ENCODE measurements around the gene TMEM164. TPM values are rescaled to one million over a fixed set of nuclear protein-coding genes. Genes with fewer than 3 reads are reported as not detected.

Gene TMEM164
- total and polyA plus RNA-seq, 10 of the 15 experiments (the other 5 are each of a cell fraction or from before 2014, with no cell fraction given) = 0.61 to 18.3 (median 7.0) TPM

DNA sequence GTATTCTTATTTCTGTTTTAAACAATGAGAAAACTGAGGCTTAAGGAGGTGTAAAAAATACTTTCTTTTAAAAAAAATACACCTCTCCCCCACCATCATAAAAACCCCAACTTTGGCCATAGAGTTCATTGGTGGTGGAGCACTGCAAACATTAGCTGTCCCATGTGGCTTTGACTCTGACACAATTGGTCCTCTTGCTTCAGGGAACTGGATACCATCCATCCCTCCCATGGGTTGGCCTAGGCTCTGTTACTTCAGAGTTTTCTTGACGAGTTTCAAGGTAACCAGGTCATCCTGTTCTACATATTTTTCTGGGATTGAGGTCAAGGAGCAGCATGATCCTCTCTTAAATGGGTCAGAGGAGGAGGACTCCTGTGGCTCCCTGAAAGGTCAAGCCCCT is 50.5 kb downstream of the TMEM164 start:
- DNase-seq (ENCODE audit: low read depth, low spot score) = no peak
- no peak for FAIRE-seq
- Histone ChIP-seq H4K20me1 (ENCODE audit: control insufficient read depth, insufficient read depth) (no peaks in the 10 kb centered on the region), H3K79me2 (ENCODE audit: control insufficient read depth, insufficient read depth, low read length) (no peaks in the 10 kb centered on the region), H3K4me2 (ENCODE audit: control insufficient read depth, insufficient read depth) (no peak overlapping the region), H3K9ac (ENCODE audit: control insufficient read depth, insufficient read depth, low read length) (no peak overlapping the region), H3K4me3 (no peak overlapping the region), H3K9me3 (replicated peaks; ENCODE audit: control insufficient read depth, insufficient read depth, low read length) (no peaks in the 10 kb centered on the region), H2AFZ (ENCODE audit: control insufficient read depth, low read depth, low read length) (no peak overlapping the region), H3K27me3 (replicated peaks in 1 of 2; ENCODE audit: control insufficient read depth in 2 of 2, insufficient read depth in 2 of 2, low read length in 1 of 2) (no peaks in the 10 kb centered on the region), H3K36me3 (ENCODE audit: control insufficient read depth in 2 of 2, insufficient read depth in 2 of 2, low read length in 1 of 2) (no peaks in the 10 kb centered on the region), H3K27ac (ENCODE audit: control insufficient read depth, insufficient read depth) (no peak overlapping the region), H3K4me1 (ENCODE audit: control insufficient read depth, insufficient read depth, low read length) (no peaks in the 10 kb centered on the region; the same call in 1 of the 2 replicates)
- CTCF ChIA-PET = no interaction called here
- BruUV-seq (replicated peaks) = no TSS peak
- WGBS (ENCODE audit: insufficient coverage, insufficient replicate concordance, low lambda C conversion rate, missing lambda C conversion rate) = 47% methylated on average over 1 of the region's 1 CpG
- POLR2A ChIA-PET = no interaction called here
- intact Hi-C loops (cut with micrococcal nuclease; ENCODE audit: unreplicated experiment) (no loop called here), in situ Hi-C loops (cut with MboI) (no loop called here)
- no peak for ATAC-seq
- SMC1A ChIA-PET (ENCODE audit: uncharacterized antibody, unreplicated experiment) = interaction anchor here (1.7 kb wide), 1 partner anchor 9 kb away, joined by 4 read pairs; no protein-coding TSS in a partner anchor
- RAD21 ChIA-PET (ENCODE audit: unreplicated experiment) = interaction anchor here (1.3 kb wide), 1 partner anchor 11 kb away, joined by 5 read pairs; no protein-coding TSS in a partner anchor
- no peak for TF ChIP-seq WRNIP1 (IDR thresholded peaks at IDR 0.05; ENCODE audit: borderline replicate concordance, low read depth, low read length)
- TF ChIP-seq SUZ12 (IDR thresholded peaks at IDR 0.05; ENCODE audit: unreplicated experiment) = no peak
- TF ChIP-seq NFXL1 (IDR thresholded peaks at IDR 0.05; ENCODE audit: borderline replicate concordance) = no peak
- TF ChIP-seq RB1 (IDR thresholded peaks at IDR 0.05; ENCODE audit: borderline replicate concordance) = no peak
- no peak for TF ChIP-seq EGR1 (IDR thresholded peaks at IDR 0.05; ENCODE audit: borderline replicate concordance in 1 of 2, low read depth in 2 of 2, low read length in 2 of 2)
- no peak for TF ChIP-seq CBX3 (IDR thresholded peaks at IDR 0.05; ENCODE audit: borderline replicate concordance, low read depth)
- TF ChIP-seq, protein P1, sequence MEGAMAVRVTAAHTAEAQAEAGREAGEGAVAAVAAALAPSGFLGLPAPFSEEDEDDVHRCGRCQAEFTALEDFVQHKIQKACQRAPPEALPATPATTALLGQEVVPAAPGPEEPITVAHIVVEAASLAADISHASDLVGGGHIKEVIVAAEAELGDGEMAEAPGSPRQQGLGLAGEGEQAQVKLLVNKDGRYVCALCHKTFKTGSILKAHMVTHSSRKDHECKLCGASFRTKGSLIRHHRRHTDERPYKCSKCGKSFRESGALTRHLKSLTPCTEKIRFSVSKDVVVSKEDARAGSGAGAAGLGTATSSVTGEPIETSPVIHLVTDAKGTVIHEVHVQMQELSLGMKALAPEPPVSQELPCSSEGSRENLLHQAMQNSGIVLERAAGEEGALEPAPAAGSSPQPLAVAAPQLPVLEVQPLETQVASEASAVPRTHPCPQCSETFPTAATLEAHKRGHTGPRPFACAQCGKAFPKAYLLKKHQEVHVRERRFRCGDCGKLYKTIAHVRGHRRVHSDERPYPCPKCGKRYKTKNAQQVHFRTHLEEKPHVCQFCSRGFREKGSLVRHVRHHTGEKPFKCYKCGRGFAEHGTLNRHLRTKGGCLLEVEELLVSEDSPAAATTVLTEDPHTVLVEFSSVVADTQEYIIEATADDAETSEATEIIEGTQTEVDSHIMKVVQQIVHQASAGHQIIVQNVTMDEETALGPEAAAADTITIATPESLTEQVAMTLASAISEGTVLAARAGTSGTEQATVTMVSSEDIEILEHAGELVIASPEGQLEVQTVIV (IDR thresholded peaks at IDR 0.05; ENCODE audit: borderline replicate concordance, partially characterized antibody) = no peak
- no peak for TF ChIP-seq SIN3A (IDR thresholded peaks at IDR 0.05; ENCODE audit: low read depth, low read length)
- TF ChIP-seq, protein P2, sequence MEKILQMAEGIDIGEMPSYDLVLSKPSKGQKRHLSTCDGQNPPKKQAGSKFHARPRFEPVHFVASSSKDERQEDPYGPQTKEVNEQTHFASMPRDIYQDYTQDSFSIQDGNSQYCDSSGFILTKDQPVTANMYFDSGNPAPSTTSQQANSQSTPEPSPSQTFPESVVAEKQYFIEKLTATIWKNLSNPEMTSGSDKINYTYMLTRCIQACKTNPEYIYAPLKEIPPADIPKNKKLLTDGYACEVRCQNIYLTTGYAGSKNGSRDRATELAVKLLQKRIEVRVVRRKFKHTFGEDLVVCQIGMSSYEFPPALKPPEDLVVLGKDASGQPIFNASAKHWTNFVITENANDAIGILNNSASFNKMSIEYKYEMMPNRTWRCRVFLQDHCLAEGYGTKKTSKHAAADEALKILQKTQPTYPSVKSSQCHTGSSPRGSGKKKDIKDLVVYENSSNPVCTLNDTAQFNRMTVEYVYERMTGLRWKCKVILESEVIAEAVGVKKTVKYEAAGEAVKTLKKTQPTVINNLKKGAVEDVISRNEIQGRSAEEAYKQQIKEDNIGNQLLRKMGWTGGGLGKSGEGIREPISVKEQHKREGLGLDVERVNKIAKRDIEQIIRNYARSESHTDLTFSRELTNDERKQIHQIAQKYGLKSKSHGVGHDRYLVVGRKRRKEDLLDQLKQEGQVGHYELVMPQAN (conservative IDR thresholded peaks at IDR 0.05) = no peak
- TF ChIP-seq ZZZ3 (IDR thresholded peaks at IDR 0.05; ENCODE audit: control insufficient read depth, insufficient read length, low read depth) = no peak
- TF ChIP-seq HCFC1 (IDR thresholded peaks at IDR 0.05; ENCODE audit: low read length) = no peak
- TF ChIP-seq, protein P3, sequence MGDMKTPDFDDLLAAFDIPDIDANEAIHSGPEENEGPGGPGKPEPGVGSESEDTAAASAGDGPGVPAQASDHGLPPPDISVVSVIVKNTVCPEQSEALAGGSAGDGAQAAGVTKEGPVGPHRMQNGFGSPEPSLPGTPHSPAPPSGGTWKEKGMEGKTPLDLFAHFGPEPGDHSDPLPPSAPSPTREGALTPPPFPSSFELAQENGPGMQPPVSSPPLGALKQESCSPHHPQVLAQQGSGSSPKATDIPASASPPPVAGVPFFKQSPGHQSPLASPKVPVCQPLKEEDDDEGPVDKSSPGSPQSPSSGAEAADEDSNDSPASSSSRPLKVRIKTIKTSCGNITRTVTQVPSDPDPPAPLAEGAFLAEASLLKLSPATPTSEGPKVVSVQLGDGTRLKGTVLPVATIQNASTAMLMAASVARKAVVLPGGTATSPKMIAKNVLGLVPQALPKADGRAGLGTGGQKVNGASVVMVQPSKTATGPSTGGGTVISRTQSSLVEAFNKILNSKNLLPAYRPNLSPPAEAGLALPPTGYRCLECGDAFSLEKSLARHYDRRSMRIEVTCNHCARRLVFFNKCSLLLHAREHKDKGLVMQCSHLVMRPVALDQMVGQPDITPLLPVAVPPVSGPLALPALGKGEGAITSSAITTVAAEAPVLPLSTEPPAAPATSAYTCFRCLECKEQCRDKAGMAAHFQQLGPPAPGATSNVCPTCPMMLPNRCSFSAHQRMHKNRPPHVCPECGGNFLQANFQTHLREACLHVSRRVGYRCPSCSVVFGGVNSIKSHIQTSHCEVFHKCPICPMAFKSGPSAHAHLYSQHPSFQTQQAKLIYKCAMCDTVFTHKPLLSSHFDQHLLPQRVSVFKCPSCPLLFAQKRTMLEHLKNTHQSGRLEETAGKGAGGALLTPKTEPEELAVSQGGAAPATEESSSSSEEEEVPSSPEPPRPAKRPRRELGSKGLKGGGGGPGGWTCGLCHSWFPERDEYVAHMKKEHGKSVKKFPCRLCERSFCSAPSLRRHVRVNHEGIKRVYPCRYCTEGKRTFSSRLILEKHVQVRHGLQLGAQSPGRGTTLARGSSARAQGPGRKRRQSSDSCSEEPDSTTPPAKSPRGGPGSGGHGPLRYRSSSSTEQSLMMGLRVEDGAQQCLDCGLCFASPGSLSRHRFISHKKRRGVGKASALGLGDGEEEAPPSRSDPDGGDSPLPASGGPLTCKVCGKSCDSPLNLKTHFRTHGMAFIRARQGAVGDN (IDR thresholded peaks at IDR 0.05) = no peak
- TF ChIP-seq TBL1XR1 (IDR thresholded peaks at IDR 0.05; ENCODE audit: low read depth, low read length) = no peak
- TF ChIP-seq ZNF384 (IDR thresholded peaks at IDR 0.05; ENCODE audit: borderline replicate concordance, low read depth, low read length) = no peak
- TF ChIP-seq FOXK2 (IDR thresholded peaks at IDR 0.05) = no peak

Measured in GM12878 (cell line).